Skin of body (tissue), 2 donors: ENCODE measurements around the gene PPM1N. TPM values are rescaled to one million over a fixed set of nuclear protein-coding genes. Genes with fewer than 3 reads are reported as not detected.

Experiments used
- DNase-seq: peaks from one replicate; lab custom pipeline; 2025; lab: John Stamatoyannopoulos, UW
- total RNA-seq: library from RNA; depleted of rRNA; stranded (reverse); fragments of >200 nt; gene quantifications from one replicate; pipeline ENCODE4 v1.2.3, GENCODE V29; 2014

PPM1N gene
- total RNA-seq, 1 donor from 2014 or later: 1.7 TPM

DNA sequence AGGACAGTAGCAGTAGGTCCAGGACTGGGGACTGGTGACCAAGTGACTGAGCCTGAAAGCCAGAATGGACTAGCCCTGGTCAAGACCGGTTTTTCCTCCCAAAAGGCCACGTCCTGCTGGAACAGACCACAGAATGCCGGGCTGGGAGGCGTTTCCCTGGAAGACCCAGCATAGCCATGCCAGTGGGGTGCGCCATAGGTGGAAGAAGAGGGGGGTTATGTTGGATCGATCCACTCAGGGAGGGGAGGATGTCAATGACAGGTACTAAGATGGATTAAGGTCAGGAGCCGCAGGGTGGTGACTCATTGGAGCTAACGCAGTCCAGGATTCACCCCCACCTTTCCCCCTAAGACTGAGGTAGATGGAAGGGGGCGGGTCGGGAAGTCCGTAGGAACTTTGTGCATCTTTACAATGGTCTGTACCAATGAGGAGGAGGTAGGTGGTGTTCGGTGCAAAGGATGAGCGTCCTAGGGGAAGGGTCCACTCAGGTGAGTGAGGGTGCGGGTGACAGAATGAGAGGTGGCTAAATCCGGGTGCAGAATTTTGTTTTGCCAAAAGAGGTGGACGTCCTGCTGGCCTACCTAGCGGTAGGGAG lies 30.0 kb downstream of the PPM1N start:
- no peak for DNase-seq

DNA sequence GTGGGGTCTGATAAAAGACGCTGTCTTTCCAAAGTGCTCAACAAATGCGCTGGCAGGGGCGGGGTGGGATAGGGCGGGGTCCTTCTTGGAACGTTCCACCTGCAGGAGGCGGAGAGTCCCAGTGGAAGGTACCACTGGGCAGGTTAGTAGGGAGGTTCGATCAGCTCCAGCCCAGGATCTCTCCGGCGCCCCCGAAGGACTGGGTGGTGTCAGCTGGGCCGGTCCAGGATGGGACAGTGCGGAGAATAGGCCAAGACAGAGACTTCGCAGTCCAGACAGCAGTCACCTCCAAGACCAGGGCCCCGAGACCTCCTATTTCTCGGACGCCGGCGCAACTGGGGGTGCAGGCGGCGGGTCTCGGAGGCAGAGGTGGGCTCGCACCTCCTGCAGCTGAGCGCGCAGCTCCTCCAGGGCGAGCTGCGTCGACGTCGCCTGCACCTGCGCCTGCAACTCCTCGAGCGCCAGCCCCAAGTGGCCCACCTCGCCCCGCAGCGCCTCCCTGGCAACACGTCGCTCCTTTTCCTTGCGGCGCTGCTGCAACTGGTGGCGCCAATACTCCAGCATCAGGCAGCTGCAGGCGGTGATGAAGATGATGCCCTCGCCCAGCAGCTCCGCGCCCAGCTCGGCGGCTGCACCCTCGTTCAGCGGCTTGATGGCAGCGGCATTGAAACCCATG lies 30.6 kb downstream of the PPM1N start:
- no peak for DNase-seq

- DNase-seq: no peak
Measured at GRCh38 chr19:45529420-45529785, 31.2 kb downstream of the PPM1N start.

DNA sequence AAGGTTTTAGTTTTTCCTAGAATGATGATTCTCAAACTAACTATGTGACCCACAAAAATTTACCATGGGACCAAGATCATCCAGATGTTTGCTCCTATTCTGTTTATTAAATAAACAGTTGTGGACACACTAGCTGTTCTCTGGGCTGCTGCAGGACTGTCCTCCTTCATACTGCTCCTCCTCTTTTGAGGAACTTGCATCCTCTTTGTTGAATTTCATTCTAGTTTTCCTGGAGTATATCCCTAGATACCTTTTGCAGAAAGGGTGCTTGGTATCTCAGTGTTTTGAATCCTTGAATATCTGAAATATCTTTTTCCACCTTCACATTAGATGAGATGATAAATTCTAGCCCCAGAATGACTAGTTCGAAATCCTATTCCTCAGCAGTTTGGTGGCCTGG lies 33.1 kb downstream of the PPM1N start:
- DNase-seq: no peak

DNA sequence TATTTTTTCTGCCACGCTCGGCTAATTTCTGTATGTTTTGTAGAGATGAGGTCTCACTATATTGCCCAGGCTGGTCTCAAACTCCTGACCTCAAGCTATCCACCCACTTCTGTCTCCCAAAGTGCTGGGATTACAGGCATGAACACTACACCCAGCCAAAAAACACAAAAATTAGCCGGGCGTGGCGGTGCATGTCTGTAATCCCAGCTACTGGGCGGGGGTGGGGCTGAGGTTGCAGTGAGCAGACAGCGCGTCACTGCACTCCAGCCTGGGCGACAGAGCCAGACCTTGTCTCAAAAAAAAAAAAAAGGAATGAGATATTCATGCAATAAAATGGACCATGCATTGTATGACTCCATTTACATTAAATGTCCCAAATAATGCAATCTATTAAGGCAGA lies 41.2 kb downstream of the PPM1N start:
- no peak for DNase-seq

DNA sequence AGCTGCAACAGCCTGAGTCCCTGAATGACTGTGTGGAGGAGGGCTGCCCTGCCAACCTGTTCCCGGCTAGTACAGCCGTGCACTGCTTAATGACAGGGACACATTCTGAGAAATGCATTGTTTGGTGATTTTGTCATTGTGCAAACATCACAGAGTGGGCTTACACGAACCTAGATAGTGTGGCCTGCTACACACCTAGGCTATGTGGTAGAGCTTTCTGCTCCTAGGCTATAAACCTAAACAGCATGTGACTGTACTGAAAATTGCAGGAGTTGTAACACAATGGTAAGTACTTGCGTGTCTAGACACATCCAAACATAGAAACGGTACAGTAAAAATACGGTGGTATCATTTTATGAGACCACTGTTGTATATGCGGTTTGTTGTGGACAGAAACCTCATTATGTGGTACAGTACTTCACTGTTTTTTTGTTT lies 44.0 kb downstream of the PPM1N start:
- no peak for DNase-seq

GRCh38 chr19:45547211-45547770 lies 49.0 kb downstream of the PPM1N start:
- DNase-seq: no peak

GRCh38 chr19:45547965-45548609 lies 49.8 kb downstream of the PPM1N start:
- DNase-seq: no peak

Other genes starting within 250 kb of the PPM1N start
- 23.6 TPM for gene MARK4, start 247.2 kb upstream of the PPM1N start, total RNA-seq
- 426 TPM for gene CKM, start 175.6 kb upstream of the PPM1N start, total RNA-seq
- gene KLC3, start 157.7 kb upstream of the PPM1N start, total RNA-seq: 26.0 TPM
- 5.7 TPM for gene ERCC2, start 127.9 kb upstream of the PPM1N start, total RNA-seq
- gene PPP1R13L, start 93.4 kb upstream of the PPM1N start, total RNA-seq: 29.0 TPM
- 2.7 TPM for gene POLR1G, start 91.8 kb upstream of the PPM1N start, total RNA-seq
- 60.3 TPM for gene ERCC1, start 74.5 kb upstream of the PPM1N start, total RNA-seq
- gene FOSB, start 30.4 kb upstream of the PPM1N start, total RNA-seq: 21.2 TPM
- 8.1 TPM for gene RTN2, start 1.4 kb upstream of the PPM1N start, total RNA-seq
- 35.5 TPM for gene VASP, start 9.0 kb downstream of the PPM1N start, total RNA-seq
- gene OPA3, start 86.4 kb downstream of the PPM1N start, total RNA-seq: 2.6 TPM
- gene GPR4, start 103.8 kb downstream of the PPM1N start, total RNA-seq: 0.20 TPM
- 20.1 TPM for gene EML2, start 141.0 kb downstream of the PPM1N start, total RNA-seq
- gene GIPR, start 169.8 kb downstream of the PPM1N start, total RNA-seq: 25.7 TPM
- 186 TPM for gene SNRPD2, start 193.5 kb downstream of the PPM1N start, total RNA-seq
- 3.4 TPM for gene QPCTL, start 194.2 kb downstream of the PPM1N start, total RNA-seq
- 5.6 TPM for gene FBXO46, start 232.5 kb downstream of the PPM1N start, total RNA-seq
- not detected for gene MEIOSIN, start 235.0 kb downstream of the PPM1N start, total RNA-seq